HG03066 (cell line): ENCODE results near the gene GLS2.
"Not testable (repeated sequence)": the region's sequence is repeated elsewhere in the genome, so short reads cannot be mapped to it uniquely, and the experiment has no call there.

Experiments
- ATAC-seq: cut with Tn5 transposase; IDR thresholded peaks from one replicate; pipeline ENCODE4 v1.9.1; 2021; ENCODE audit warnings: low read depth; ENCODE audit not compliant: unreplicated experiment

The GLS2 gene

GRCh38 chr12:56488041-56488955 is at the start of gene GLS2:
GLS2 (minus strand) TSS chr12:56488161; CDS start chr12:56488118, 43 bp downstream.
- peak; percentile 93 for ATAC-seq

GRCh38 chr12:56537546-56537945 is 49.6 kb upstream of the GLS2 start:
- no peak for ATAC-seq

GRCh38 chr12:56530390-56531055 is 42.6 kb upstream of the GLS2 start:
- ATAC-seq = no peak

GRCh38 chr12:56529656-56530055 is 41.7 kb upstream of the GLS2 start:
- ATAC-seq = no peak

- ATAC-seq = no peak
Measured at GRCh38 chr12:56528846-56529245, 40.9 kb upstream of the GLS2 start.

GRCh38 chr12:56522411-56523193 is 34.6 kb upstream of the GLS2 start:
- ATAC-seq = no peak

GRCh38 chr12:56521590-56522371 is 33.8 kb upstream of the GLS2 start, which contains the start of gene RBMS2:
RBMS2 (plus strand) TSS chr12:56521820; CDS start chr12:56522024, 204 bp downstream.
- ATAC-seq = no peak

- ATAC-seq = no peak
Measured at GRCh38 chr12:56521209-56521589, 33.2 kb upstream of the GLS2 start.

- no peak for ATAC-seq
Measured at GRCh38 chr12:56520506-56520905, 32.5 kb upstream of the GLS2 start.

GRCh38 chr12:56520048-56520447 is 32.1 kb upstream of the GLS2 start:
- ATAC-seq = no peak

GRCh38 chr12:56518570-56518969 is 30.6 kb upstream of the GLS2 start:
- no peak for ATAC-seq

GRCh38 chr12:56517854-56518253 is 29.9 kb upstream of the GLS2 start:
- no peak for ATAC-seq

GRCh38 chr12:56514014-56514318 is 26.0 kb upstream of the GLS2 start:
- not testable (repeated sequence) for ATAC-seq

- no peak for ATAC-seq
Measured at GRCh38 chr12:56510786-56511185, 22.8 kb upstream of the GLS2 start.

GRCh38 chr12:56499879-56500278 is 11.9 kb upstream of the GLS2 start:
- ATAC-seq = not testable (repeated sequence)

- not testable (repeated sequence) for ATAC-seq
Measured at GRCh38 chr12:56499452-56499851, 11.5 kb upstream of the GLS2 start.

GRCh38 chr12:56498126-56498902 is 10.4 kb upstream of the GLS2 start:
- not testable (repeated sequence) for ATAC-seq

- not testable (repeated sequence) for ATAC-seq
Measured at GRCh38 chr12:56496704-56497103, 8.7 kb upstream of the GLS2 start.

GRCh38 chr12:56494481-56494880 is 6.5 kb upstream of the GLS2 start:
- not testable (repeated sequence) for ATAC-seq

- not testable (repeated sequence) for ATAC-seq
Measured at GRCh38 chr12:56494106-56494415, 6.1 kb upstream of the GLS2 start.
